Stimulated activated memory B cell treated with anti-CD40 and anti-IgM and Interleukin-4, amounts not matched to agents 10 μg/mL and 1 μg/mL and 100 μg/mL, for 72 hours (primary cell): ENCODE data around the gene TGFBRAP1.

Experiments used
- ATAC-seq: fragments of 150-1000 bp; cut with Tn5 transposase; 2 replicates; pipeline ENCODE4 v1.10.0; 2021
- H3K27ac Mint-ChIP-seq: one replicate; pipeline ENCODE4 v1.8.0; 2022; ENCODE audit warnings: mild to moderate bottlenecking, mixed read lengths
- H3K27me3 Mint-ChIP-seq: one replicate; pipeline ENCODE4 v1.8.0; 2022; ENCODE audit warnings: mixed read lengths
- H3K36me3 Mint-ChIP-seq: one replicate; pipeline ENCODE4 v1.8.0; 2022; ENCODE audit warnings: mixed read lengths
- H3K4me1 Mint-ChIP-seq: one replicate; pipeline ENCODE4 v1.8.0; 2022; ENCODE audit warnings: mixed read lengths
- H3K4me3 Mint-ChIP-seq: one replicate; pipeline ENCODE4 v1.8.0; 2022; ENCODE audit warnings: mild to moderate bottlenecking, moderate library complexity, mixed read lengths
- H3K9me3 Mint-ChIP-seq: one replicate; pipeline ENCODE4 v1.8.0; 2022; ENCODE audit warnings: mixed read lengths

Gene TGFBRAP1

GRCh38 chr2:105365206-105365605 lies 35.7 kb upstream of the TGFBRAP1 start:
- H3K4me3 Mint-ChIP-seq: no peak overlapping the region
- H3K27ac Mint-ChIP-seq: no peak overlapping the region
- H3K36me3 Mint-ChIP-seq: peaks cover 14% of the 10 kb centered on the region
- no peaks in the 10 kb centered on the region for H3K9me3 Mint-ChIP-seq
- ATAC-seq: no peak
- no peaks in the 10 kb centered on the region for H3K27me3 Mint-ChIP-seq
- peaks cover 8% of the 10 kb centered on the region for H3K4me1 Mint-ChIP-seq

- Mint-ChIP-seq H3K4me3 (no peak overlapping the region), H3K9me3 (no peaks in the 10 kb centered on the region), H3K27ac (no peak overlapping the region), H3K4me1 (peaks cover 2% of the 10 kb centered on the region), H3K36me3 (peaks cover 19% of the 10 kb centered on the region), H3K27me3 (no peaks in the 10 kb centered on the region)
- ATAC-seq: no peak
Measured at GRCh38 chr2:105364436-105365139, 35.1 kb upstream of the TGFBRAP1 start.

GRCh38 chr2:105362862-105363591 lies 33.5 kb upstream of the TGFBRAP1 start:
- Mint-ChIP-seq H3K27me3 (no peaks in the 10 kb centered on the region), H3K4me3 (no peak overlapping the region), H3K36me3 (peaks cover 31% of the 10 kb centered on the region), H3K4me1 (no peaks in the 10 kb centered on the region), H3K27ac (no peak overlapping the region), H3K9me3 (no peaks in the 10 kb centered on the region)
- ATAC-seq: no peak

GRCh38 chr2:105361102-105361889 lies 31.8 kb upstream of the TGFBRAP1 start:
- Mint-ChIP-seq H3K9me3 (peaks cover 5% of the 10 kb centered on the region), H3K36me3 (peaks cover 47% of the 10 kb centered on the region), H3K27ac (no peak overlapping the region), H3K4me3 (no peak overlapping the region), H3K27me3 (no peaks in the 10 kb centered on the region), H3K4me1 (no peaks in the 10 kb centered on the region)
- no peak for ATAC-seq

- Mint-ChIP-seq H3K27me3 (no peaks in the 10 kb centered on the region), H3K9me3 (peaks cover 9% of the 10 kb centered on the region), H3K36me3 (peaks cover 73% of the 10 kb centered on the region), H3K27ac (no peak overlapping the region), H3K4me3 (no peak overlapping the region), H3K4me1 (no peaks in the 10 kb centered on the region)
- ATAC-seq: no peak
Measured at GRCh38 chr2:105358593-105358992, 29.1 kb upstream of the TGFBRAP1 start.

- no peak overlapping the region for H3K27ac Mint-ChIP-seq
- no peaks in the 10 kb centered on the region for H3K27me3 Mint-ChIP-seq
- no peaks in the 10 kb centered on the region for H3K4me1 Mint-ChIP-seq
- no peak overlapping the region for H3K4me3 Mint-ChIP-seq
- H3K9me3 Mint-ChIP-seq: peaks cover 9% of the 10 kb centered on the region
- no peak for ATAC-seq
- peaks cover 86% of the 10 kb centered on the region for H3K36me3 Mint-ChIP-seq
Measured at GRCh38 chr2:105357122-105357521, 27.6 kb upstream of the TGFBRAP1 start.

- Mint-ChIP-seq H3K27me3 (no peaks in the 10 kb centered on the region), H3K4me1 (no peaks in the 10 kb centered on the region), H3K4me3 (no peak overlapping the region), H3K27ac (no peak overlapping the region), H3K36me3 (peaks cover 39% of the 10 kb centered on the region), H3K9me3 (no peaks in the 10 kb centered on the region)
- no peak for ATAC-seq
Measured at GRCh38 chr2:105344704-105345345, 15.3 kb upstream of the TGFBRAP1 start.

- H3K4me3 Mint-ChIP-seq: no peak overlapping the region
- no peak for ATAC-seq
- H3K27me3 Mint-ChIP-seq: no peaks in the 10 kb centered on the region
- H3K9me3 Mint-ChIP-seq: no peaks in the 10 kb centered on the region
- peaks cover 15% of the 10 kb centered on the region for H3K36me3 Mint-ChIP-seq
- H3K4me1 Mint-ChIP-seq: peaks cover 13% of the 10 kb centered on the region
- no peak overlapping the region for H3K27ac Mint-ChIP-seq
Measured at GRCh38 chr2:105339414-105339813, 9.9 kb upstream of the TGFBRAP1 start.

GRCh38 chr2:105338020-105338385 lies 8.5 kb upstream of the TGFBRAP1 start:
- Mint-ChIP-seq H3K4me3 (peak overlapping the region; percentile 100), H3K27ac (peak overlapping the region; percentile 99), H3K9me3 (no peaks in the 10 kb centered on the region), H3K27me3 (no peaks in the 10 kb centered on the region), H3K36me3 (peaks cover 11% of the 10 kb centered on the region), H3K4me1 (peaks cover 13% of the 10 kb centered on the region)
- ATAC-seq: no peak

GRCh38 chr2:105337122-105338019 lies 7.8 kb upstream of the TGFBRAP1 start, which contains the start of gene C2orf49:
TSS of gene C2orf49 (plus strand) at chr2:105337540. CDS start at chr2:105337588, 48 bp downstream.
- peak; percentile 96 for ATAC-seq

GRCh38 chr2:105336786-105337121 lies 7.2 kb upstream of the TGFBRAP1 start:
- Mint-ChIP-seq H3K27ac (peak overlapping the region; percentile 99), H3K27me3 (no peaks in the 10 kb centered on the region), H3K4me1 (peaks cover 13% of the 10 kb centered on the region), H3K9me3 (no peaks in the 10 kb centered on the region), H3K36me3 (peaks cover 7% of the 10 kb centered on the region), H3K4me3 (peak overlapping the region; percentile 100)
- no peak for ATAC-seq

More at GRCh38 chr2:105337122-105338019, 7.8 kb upstream of the TGFBRAP1 start, which contains the start of gene C2orf49:
- H3K4me3 Mint-ChIP-seq: peak within 1 kb of the TSS; percentile 100
- H3K4me1 Mint-ChIP-seq: peaks cover 13% of the 10 kb centered on the region
- no peaks in the 10 kb centered on the region for H3K27me3 Mint-ChIP-seq
- peak within 1 kb of the TSS; percentile 99 for H3K27ac Mint-ChIP-seq
- peaks cover 7% of the 10 kb centered on the region for H3K36me3 Mint-ChIP-seq
- no peaks in the 10 kb centered on the region for H3K9me3 Mint-ChIP-seq

- Mint-ChIP-seq H3K4me1 (peaks cover 18% of the 10 kb centered on the region), H3K4me3 (no peak overlapping the region)
Measured at GRCh38 chr2:105335469-105335868, 5.9 kb upstream of the TGFBRAP1 start.

GRCh38 chr2:105334211-105334610 lies 4.7 kb upstream of the TGFBRAP1 start:
- Mint-ChIP-seq H3K27ac (no peak overlapping the region), H3K36me3 (no peaks in the 10 kb centered on the region), H3K4me3 (no peak overlapping the region), H3K9me3 (no peaks in the 10 kb centered on the region), H3K27me3 (no peaks in the 10 kb centered on the region), H3K4me1 (peaks cover 25% of the 10 kb centered on the region)
- no peak for ATAC-seq

More at GRCh38 chr2:105335469-105335868, 5.9 kb upstream of the TGFBRAP1 start:
- Mint-ChIP-seq H3K27me3 (no peaks in the 10 kb centered on the region), H3K36me3 (peaks cover 7% of the 10 kb centered on the region), H3K27ac (no peak overlapping the region), H3K9me3 (no peaks in the 10 kb centered on the region)
- no peak for ATAC-seq

- Mint-ChIP-seq H3K4me3 (peak overlapping the region; percentile 88), H3K27me3 (no peaks in the 10 kb centered on the region), H3K9me3 (no peaks in the 10 kb centered on the region), H3K27ac (peak overlapping the region; percentile 78), H3K4me1 (peaks cover 37% of the 10 kb centered on the region), H3K36me3 (no peaks in the 10 kb centered on the region)
- ATAC-seq: no peak
Measured at GRCh38 chr2:105330681-105331375, 1.3 kb upstream of the TGFBRAP1 start.
